Colonic mucosa (tissue), 4 donors: ENCODE results near the gene AAR2. TPM values are rescaled to one million over a fixed set of nuclear protein-coding genes. Genes with fewer than 3 reads are reported as not detected.

ENCODE experiments used
- DNase-seq: peaks from one replicate; pipeline ENCODE4 v3.0.0-alpha.2; 2020
- H3K27ac ChIP-seq: fragments of 200-600 bp; one replicate; pipeline ENCODE4 v1.8.0; 2021
- H3K27me3 ChIP-seq: fragments of 200-600 bp; one replicate; pipeline ENCODE4 v1.8.0; 2021
- H3K36me3 ChIP-seq: fragments of 200-600 bp; one replicate; pipeline ENCODE4 v1.8.0; 2021
- H3K4me1 ChIP-seq: fragments of 200-600 bp; one replicate; pipeline ENCODE4 v1.8.0; 2021; ENCODE audit warnings: mild to moderate bottlenecking
- H3K4me3 ChIP-seq: fragments of 200-600 bp; one replicate; pipeline ENCODE4 v1.8.0; 2021
- H3K9ac ChIP-seq, 2 donors: one replicate each; pipeline ENCODE4 v1.7.0; 2013; ENCODE audit warnings: control low read depth in 2 of 2, low read depth in 2 of 2, low read length in 2 of 2
- H3K9me3 ChIP-seq: fragments of 200-600 bp; one replicate; pipeline ENCODE4 v1.8.0; 2021
- CTCF ChIP-seq: fragments of 200-600 bp; IDR thresholded peaks from one replicate; pipeline ENCODE4 v1.8.0; 2022; ENCODE audit warnings: antibody characterized with exemption, mild to moderate bottlenecking
- intact Hi-C: fragments of 100-400 bp; cut with DNase I; formaldehyde crosslinking; loops from one replicate; pipeline ENCODE4 v1.14.1; 2022
- total RNA-seq, 2 donors: library from RNA; stranded (reverse); fragmentation: NEBNext Ultra II Directional in 1 of 2; extraction: Animal tissue kit (Norgen Biotek cat#: 25700) in 1 of 2; gene quantifications; one replicate each; pipeline ENCODE4 v1.2.1, GENCODE V29; 2021
- donor health status: healthy.
- donor health status: DM: no; HTN: no; CAD: no.
- donor health status: DM: no; HTN: no; CAD: no.

Gene AAR2
- total RNA-seq, 2 donors from 2014 or later: 16.1 to 19.9 TPM

GRCh38 chr20:36217226-36217625 is 19.1 kb upstream of the AAR2 start:
- H3K4me3 ChIP-seq: no peak overlapping the region
- TF ChIP-seq CTCF: no peak
- H3K9ac ChIP-seq: no peak overlapping the region
- H3K27me3 ChIP-seq: no peaks in the 10 kb centered on the region
- intact Hi-C loops: no loop called here
- H3K9me3 ChIP-seq: no peaks in the 10 kb centered on the region
- no peak for DNase-seq
- H3K4me1 ChIP-seq: no peaks in the 10 kb centered on the region
- H3K27ac ChIP-seq: no peak overlapping the region
- H3K36me3 ChIP-seq: no peaks in the 10 kb centered on the region

- no peak overlapping the region for H3K9ac ChIP-seq
- no peaks in the 10 kb centered on the region for H3K4me1 ChIP-seq
- no peak for DNase-seq
- H3K4me3 ChIP-seq: no peak overlapping the region
- intact Hi-C loops: no loop called here
- H3K9me3 ChIP-seq: no peaks in the 10 kb centered on the region
- TF ChIP-seq CTCF: no peak
- no peaks in the 10 kb centered on the region for H3K36me3 ChIP-seq
- H3K27ac ChIP-seq: no peak overlapping the region
- no peaks in the 10 kb centered on the region for H3K27me3 ChIP-seq
Measured at GRCh38 chr20:36218380-36219064, 17.8 kb upstream of the AAR2 start.

GRCh38 chr20:36219671-36220220 is 16.5 kb upstream of the AAR2 start:
- no peaks in the 10 kb centered on the region for H3K36me3 ChIP-seq
- no peak overlapping the region for H3K27ac ChIP-seq
- no peaks in the 10 kb centered on the region for H3K27me3 ChIP-seq
- no peaks in the 10 kb centered on the region for H3K9me3 ChIP-seq
- H3K4me1 ChIP-seq: no peaks in the 10 kb centered on the region
- intact Hi-C loops: no loop called here
- H3K9ac ChIP-seq: no peak overlapping the region
- TF ChIP-seq CTCF: no peak
- no peak overlapping the region for H3K4me3 ChIP-seq
- no peak for DNase-seq

GRCh38 chr20:36225666-36226065 is 10.6 kb upstream of the AAR2 start:
- DNase-seq: no peak
- intact Hi-C loops: no loop called here
- no peak overlapping the region for H3K4me3 ChIP-seq
- no peaks in the 10 kb centered on the region for H3K9me3 ChIP-seq
- H3K27me3 ChIP-seq: no peaks in the 10 kb centered on the region
- H3K9ac ChIP-seq: no peak overlapping the region
- TF ChIP-seq CTCF: no peak
- no peaks in the 10 kb centered on the region for H3K36me3 ChIP-seq
- H3K4me1 ChIP-seq: no peaks in the 10 kb centered on the region
- no peak overlapping the region for H3K27ac ChIP-seq

GRCh38 chr20:36228770-36229169 is 7.5 kb upstream of the AAR2 start:
- H3K4me3 ChIP-seq: no peak overlapping the region
- intact Hi-C loops: no loop called here

More at GRCh38 chr20:36228770-36229169, 7.5 kb upstream of the AAR2 start:
- TF ChIP-seq CTCF: no peak
- no peaks in the 10 kb centered on the region for H3K9me3 ChIP-seq
- H3K27ac ChIP-seq: no peak overlapping the region
- no peaks in the 10 kb centered on the region for H3K36me3 ChIP-seq
- no peaks in the 10 kb centered on the region for H3K27me3 ChIP-seq
- no peak overlapping the region for H3K9ac ChIP-seq
- no peaks in the 10 kb centered on the region for H3K4me1 ChIP-seq
- no peak for DNase-seq
